MM.1S (cell line): ENCODE results near the gene AP3D1.

Source experiments
- EZH2 ChIP-seq: fragments of 300-600 bp; sonication (generic); optimal IDR thresholded peaks from 2 replicates; pipeline ENCODE3; 2017; ENCODE audit warnings: low read depth, mild to moderate bottlenecking, antibody characterized with exemption, low read length, mixed read lengths
- EZH2phosphoT487 ChIP-seq: fragments of 300-600 bp; sonication (generic); IDR thresholded peaks from 2 replicates; pipeline ENCODE4 v1.6.1; 2018; ENCODE audit warnings: antibody characterized with exemption, low read length
- TF ChIP-seq, protein P1 (sequence below): fragments of 300-600 bp; sonication (generic); IDR thresholded peaks from 2 replicates; pipeline ENCODE4 v1.5.1; 2016; ENCODE audit warnings: antibody characterized with exemption, low read length, mixed read lengths

DNA sequence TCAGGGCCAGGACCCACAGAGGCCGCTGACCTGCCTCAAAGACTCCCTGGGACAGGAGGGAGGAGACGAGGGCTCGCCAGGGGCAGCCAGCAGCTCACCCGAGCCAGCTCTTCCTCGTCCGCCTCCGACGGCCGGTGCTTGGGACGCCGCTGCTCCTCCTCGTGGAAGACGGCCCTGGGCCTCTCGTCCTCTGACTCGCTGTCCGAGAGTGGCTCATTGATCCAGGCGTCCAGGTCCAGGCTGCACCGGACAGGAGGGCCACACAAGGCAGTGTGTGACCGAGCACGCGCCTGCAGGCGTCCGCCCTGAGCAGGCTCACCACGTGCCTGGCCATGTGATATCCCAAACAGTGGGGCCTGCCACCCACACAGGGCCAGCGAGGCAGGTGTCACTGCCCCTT lies 34.9 kb downstream of the AP3D1 start:
- TF ChIP-seq, protein P1, sequence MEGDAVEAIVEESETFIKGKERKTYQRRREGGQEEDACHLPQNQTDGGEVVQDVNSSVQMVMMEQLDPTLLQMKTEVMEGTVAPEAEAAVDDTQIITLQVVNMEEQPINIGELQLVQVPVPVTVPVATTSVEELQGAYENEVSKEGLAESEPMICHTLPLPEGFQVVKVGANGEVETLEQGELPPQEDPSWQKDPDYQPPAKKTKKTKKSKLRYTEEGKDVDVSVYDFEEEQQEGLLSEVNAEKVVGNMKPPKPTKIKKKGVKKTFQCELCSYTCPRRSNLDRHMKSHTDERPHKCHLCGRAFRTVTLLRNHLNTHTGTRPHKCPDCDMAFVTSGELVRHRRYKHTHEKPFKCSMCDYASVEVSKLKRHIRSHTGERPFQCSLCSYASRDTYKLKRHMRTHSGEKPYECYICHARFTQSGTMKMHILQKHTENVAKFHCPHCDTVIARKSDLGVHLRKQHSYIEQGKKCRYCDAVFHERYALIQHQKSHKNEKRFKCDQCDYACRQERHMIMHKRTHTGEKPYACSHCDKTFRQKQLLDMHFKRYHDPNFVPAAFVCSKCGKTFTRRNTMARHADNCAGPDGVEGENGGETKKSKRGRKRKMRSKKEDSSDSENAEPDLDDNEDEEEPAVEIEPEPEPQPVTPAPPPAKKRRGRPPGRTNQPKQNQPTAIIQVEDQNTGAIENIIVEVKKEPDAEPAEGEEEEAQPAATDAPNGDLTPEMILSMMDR: no peak
- TF ChIP-seq EZH2 (no peak), EZH2phosphoT487 (no peak)
